Keratinocyte (primary cell): ENCODE measurements around the gene SDK1. TPM values are rescaled to one million over a fixed set of nuclear protein-coding genes. Genes with fewer than 3 reads are reported as not detected.

Experiments used
- DNase-seq: peaks from one replicate; pipeline ENCODE4 v3.0.0-alpha.2; 2011; ENCODE audit warnings: low read depth, missing footprints, low spot score
- FAIRE-seq: peaks from 2 replicates; lab custom pipeline; 2011; peaks lifted over from hg19 to GRCh38; lab: Jason Lieb, UNC
- H2AFZ ChIP-seq: 2 replicates; pipeline ENCODE4 v1.6.0; 2012; ENCODE audit warnings: low read length, control low read depth, inconsistent platforms; ENCODE audit not compliant: control insufficient read depth
- H3K27ac ChIP-seq: 2 replicates; pipeline ENCODE4 v1.5.1; 2011; ENCODE audit warnings: low read length; ENCODE audit not compliant: control insufficient read depth, insufficient read depth
- H3K27me3 ChIP-seq: 3 replicates; pipeline ENCODE4 v1.6.0; 2011; ENCODE audit warnings: low read length; ENCODE audit not compliant: control insufficient read depth, insufficient read depth; ENCODE audit errors: extremely low read depth
- H3K36me3 ChIP-seq, 2 experiments: 2 replicates in 1 of 2; 3 replicates in 1 of 2; pipeline ENCODE4 v1.5.1; 2011; ENCODE audit warnings: low read length in 2 of 2, mild to moderate bottlenecking in 1 of 2; ENCODE audit not compliant: control insufficient read depth in 2 of 2, insufficient read depth in 2 of 2; ENCODE audit errors: extremely low read depth in 1 of 2
- H3K4me1 ChIP-seq: 3 replicates; pipeline ENCODE4 v1.5.1; 2011; ENCODE audit warnings: low read length; ENCODE audit not compliant: control insufficient read depth, insufficient read depth; ENCODE audit errors: extremely low read depth
- H3K4me2 ChIP-seq: 3 replicates; pipeline ENCODE4 v1.6.0; 2011; ENCODE audit warnings: low read depth, low read length; ENCODE audit not compliant: control insufficient read depth, insufficient read depth; ENCODE audit errors: extremely low read depth
- H3K4me3 ChIP-seq, 3 experiments: fragments of 200-600 bp in 1 of 3; sonication (generic) in 1 of 3; 2 replicates in 2 of 3; 3 replicates in 1 of 3; pipeline ENCODE4 v1.5.1; 2011 to 2016; ENCODE audit warnings: low read length in 3 of 3, mild to moderate bottlenecking in 3 of 3, control low read depth in 2 of 3, inconsistent platforms in 1 of 3, low read depth in 1 of 3, mixed read lengths in 1 of 3, mixed run types in 1 of 3, moderate library complexity in 1 of 3; ENCODE audit not compliant: control insufficient read depth in 2 of 3, insufficient read depth in 2 of 3; ENCODE audit errors: extremely low read depth in 1 of 3
- H3K79me2 ChIP-seq: 2 replicates; pipeline ENCODE4 v1.6.0; 2012; ENCODE audit warnings: low read length; ENCODE audit not compliant: control insufficient read depth, insufficient read depth
- H3K9ac ChIP-seq: 3 replicates; pipeline ENCODE4 v1.6.0; 2011; ENCODE audit warnings: low read length; ENCODE audit not compliant: control insufficient read depth, insufficient read depth; ENCODE audit errors: extremely low read depth
- H3K9me1 ChIP-seq: 3 replicates; pipeline ENCODE4 v1.6.0; 2011; ENCODE audit warnings: low read length; ENCODE audit not compliant: control insufficient read depth, insufficient read depth; ENCODE audit errors: extremely low read depth
- H3K9me3 ChIP-seq: 2 replicates; pipeline ENCODE4 v1.5.1; 2012; ENCODE audit warnings: low read depth, low read length; ENCODE audit not compliant: control insufficient read depth
- H4K20me1 ChIP-seq: 3 replicates; pipeline ENCODE4 v1.6.0; 2011; ENCODE audit warnings: low read length; ENCODE audit not compliant: control insufficient read depth, insufficient read depth; ENCODE audit errors: extremely low read depth
- EZH2 ChIP-seq: IDR thresholded peaks from one replicate; pipeline ENCODE4 v1.6.1; 2012; ENCODE audit warnings: inconsistent platforms, mild to moderate bottlenecking, low read length, moderate library complexity
- dilution Hi-C: fragments of 300-500 bp; cut with MboI; formaldehyde crosslinking; loops from one replicate; pipeline ENCODE4 v1.7.0; 2020; ENCODE audit warnings: low sequenced_read_pairs; ENCODE audit not compliant: extremely low pct_ligation_motif_present
- polyA plus RNA-seq, 5 experiments: library from polyadenylated mRNA; depleted of rRNA in 3 of 5; stranded (reverse) in 3 of 5; stranded (forward) in 1 of 5; unstranded in 1 of 5; fragments of >200 nt; gene quantifications; 1 replicate in 1 of 5; 2 replicates in 3 of 5; 3 replicates in 1 of 5; pipeline versions ENCODE4 v1.2.1 to v1.2.3, GENCODE V29; 2011 to 2012; ENCODE audit warnings: missing spikeins in 2 of 5, low read depth in 1 of 5, low replicate concordance in 1 of 5
- TF ChIP-seq, protein P1 (sequence below), 3 experiments: IDR thresholded peaks in 1 of 3; conservative IDR thresholded peaks in 1 of 3; optimal IDR thresholded peaks in 1 of 3; 2 replicates in 2 of 3; 3 replicates in 1 of 3; pipeline versions ENCODE3 to v1.5.1; 2011; ENCODE audit warnings: low read length in 3 of 3, mild to moderate bottlenecking in 3 of 3, moderate library complexity in 2 of 3, control low read depth in 1 of 3, inconsistent platforms in 1 of 3; ENCODE audit not compliant: insufficient read depth in 2 of 3; ENCODE audit errors: extremely low read depth in 1 of 3

The SDK1 gene
- polyA plus RNA-seq, 1 donor (not counting 4 experiments of a cell fraction or from before 2014, with no cell fraction given) = 0.66 TPM

DNA sequence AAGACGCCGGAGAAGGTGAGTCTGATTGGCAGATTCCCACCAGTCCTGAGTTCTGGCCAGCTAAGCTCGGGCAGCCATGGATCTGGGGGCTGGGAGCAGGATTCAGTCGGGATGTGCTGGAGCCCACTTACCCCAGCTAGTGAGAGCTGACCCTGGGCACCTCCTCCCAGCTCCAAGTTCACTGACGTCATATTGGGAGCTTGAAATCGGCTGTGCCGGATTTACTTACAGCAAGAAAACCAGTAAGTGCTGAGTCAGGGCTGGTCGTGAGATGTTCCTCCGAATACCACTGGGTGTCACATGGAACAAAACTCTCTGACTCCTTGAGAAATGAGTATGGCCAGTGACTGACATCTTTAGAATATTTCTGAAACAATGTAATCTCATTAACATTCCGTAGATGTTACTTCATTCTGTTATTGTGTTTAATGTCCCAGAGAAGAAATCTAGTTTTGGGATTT lies 621.2 kb downstream of the SDK1 start:
- Histone ChIP-seq H3K27ac (no peak overlapping the region), H3K27me3 (peaks cover 3% of the 10 kb centered on the region), H3K9ac (peak overlapping the region; percentile 40)

DNA sequence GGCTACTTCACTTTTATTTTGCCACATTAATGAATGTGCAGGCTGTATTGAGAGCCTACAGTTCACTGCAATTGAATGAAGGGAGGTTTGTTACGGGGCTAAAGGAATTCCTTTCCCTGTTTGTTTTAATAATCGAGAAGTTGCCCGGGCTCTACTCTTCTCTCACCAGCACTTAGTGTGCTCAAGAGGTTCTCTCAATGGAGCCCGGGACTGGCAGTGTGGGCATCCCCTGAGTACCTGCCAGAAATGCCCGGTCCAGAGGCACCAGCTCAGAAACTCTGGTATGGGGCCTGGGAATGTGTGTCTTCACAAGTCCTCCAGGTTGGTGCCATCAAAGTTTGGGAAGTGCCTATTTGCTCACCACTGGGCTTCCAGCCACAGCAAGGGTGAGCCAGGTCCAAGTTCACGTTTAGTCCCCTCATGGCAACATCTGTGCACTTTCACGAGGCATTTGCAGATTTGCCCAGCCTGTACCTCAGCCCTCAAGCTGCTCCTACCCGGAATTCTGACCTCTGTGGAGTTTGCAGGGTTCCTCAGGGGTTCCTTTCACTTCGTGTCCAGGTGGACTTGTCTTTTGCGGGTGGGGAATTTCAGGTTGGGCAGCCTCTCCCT lies 622.4 kb downstream of the SDK1 start:
- Histone ChIP-seq H4K20me1 (no peaks in the 10 kb centered on the region), H2AFZ (no peak overlapping the region), H3K9me3 (no peaks in the 10 kb centered on the region), H3K9ac (no peak overlapping the region), H3K79me2 (no peaks in the 10 kb centered on the region), H3K27me3 (peaks cover 3% of the 10 kb centered on the region), H3K4me3 (no peak overlapping the region), H3K4me1 (peaks cover 11% of the 10 kb centered on the region), H3K36me3 (no peaks in the 10 kb centered on the region), H3K27ac (no peak overlapping the region), H3K9me1 (no peaks in the 10 kb centered on the region), H3K4me2 (no peak overlapping the region)
- DNase-seq = no peak
- TF ChIP-seq, protein P1, sequence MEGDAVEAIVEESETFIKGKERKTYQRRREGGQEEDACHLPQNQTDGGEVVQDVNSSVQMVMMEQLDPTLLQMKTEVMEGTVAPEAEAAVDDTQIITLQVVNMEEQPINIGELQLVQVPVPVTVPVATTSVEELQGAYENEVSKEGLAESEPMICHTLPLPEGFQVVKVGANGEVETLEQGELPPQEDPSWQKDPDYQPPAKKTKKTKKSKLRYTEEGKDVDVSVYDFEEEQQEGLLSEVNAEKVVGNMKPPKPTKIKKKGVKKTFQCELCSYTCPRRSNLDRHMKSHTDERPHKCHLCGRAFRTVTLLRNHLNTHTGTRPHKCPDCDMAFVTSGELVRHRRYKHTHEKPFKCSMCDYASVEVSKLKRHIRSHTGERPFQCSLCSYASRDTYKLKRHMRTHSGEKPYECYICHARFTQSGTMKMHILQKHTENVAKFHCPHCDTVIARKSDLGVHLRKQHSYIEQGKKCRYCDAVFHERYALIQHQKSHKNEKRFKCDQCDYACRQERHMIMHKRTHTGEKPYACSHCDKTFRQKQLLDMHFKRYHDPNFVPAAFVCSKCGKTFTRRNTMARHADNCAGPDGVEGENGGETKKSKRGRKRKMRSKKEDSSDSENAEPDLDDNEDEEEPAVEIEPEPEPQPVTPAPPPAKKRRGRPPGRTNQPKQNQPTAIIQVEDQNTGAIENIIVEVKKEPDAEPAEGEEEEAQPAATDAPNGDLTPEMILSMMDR (optimal IDR thresholded peaks at IDR 0.05 in 1 of 3, IDR thresholded peaks at IDR 0.05 in 1 of 3, conservative IDR thresholded peaks at IDR 0.05 in 1 of 3; ENCODE audit: extremely low read depth in 1 of 3, insufficient read depth in 2 of 3, low read length in 3 of 3) = no peak
- TF ChIP-seq EZH2 = no peak
- dilution Hi-C loops = no loop called here
- FAIRE-seq = no peak

More for the DNA sequence above, 621.2 kb downstream of the SDK1 start:
- Histone ChIP-seq H4K20me1 (no peaks in the 10 kb centered on the region), H2AFZ (peak overlapping the region; percentile 70), H3K9me3 (no peaks in the 10 kb centered on the region), H3K4me3 (no peak overlapping the region), H3K36me3 (no peaks in the 10 kb centered on the region), H3K9me1 (no peaks in the 10 kb centered on the region), H3K4me1 (peaks cover 11% of the 10 kb centered on the region), H3K79me2 (no peaks in the 10 kb centered on the region), H3K4me2 (peak overlapping the region; percentile 39)
- dilution Hi-C loops = no loop called here
- FAIRE-seq (peak; percentile 90), DNase-seq (peak; percentile 48)
- no peak for TF ChIP-seq EZH2
- TF ChIP-seq, protein P1 (optimal IDR thresholded peaks at IDR 0.05 in 1 of 3, IDR thresholded peaks at IDR 0.05 in 1 of 3, conservative IDR thresholded peaks at IDR 0.05 in 1 of 3; ENCODE audit: extremely low read depth in 1 of 3, insufficient read depth in 2 of 3, low read length in 3 of 3) = peak; percentile 44 to 73 (median 57)
